SIG-M5 treated with dmso at 0.1 percent for 504 hours (cell line): Measurements from ENCODE around the gene ALKBH2.
A peak's percentile ranks its signal among the peaks of the same experiment; 100 is the strongest.
"Not testable (repeated sequence)": the region's sequence is repeated elsewhere in the genome, so short reads cannot be mapped to it uniquely, and the experiment has no call there.

ENCODE experiments used
- DNase-seq: peaks from one replicate; lab custom pipeline; 2025; ENCODE audit not compliant: unreplicated experiment; lab: John Stamatoyannopoulos, UW

ALKBH2 gene

GRCh38 chr12:109069307-109070271 lies 23.7 kb downstream of the ALKBH2 start:
- DNase-seq: no peak

DNA sequence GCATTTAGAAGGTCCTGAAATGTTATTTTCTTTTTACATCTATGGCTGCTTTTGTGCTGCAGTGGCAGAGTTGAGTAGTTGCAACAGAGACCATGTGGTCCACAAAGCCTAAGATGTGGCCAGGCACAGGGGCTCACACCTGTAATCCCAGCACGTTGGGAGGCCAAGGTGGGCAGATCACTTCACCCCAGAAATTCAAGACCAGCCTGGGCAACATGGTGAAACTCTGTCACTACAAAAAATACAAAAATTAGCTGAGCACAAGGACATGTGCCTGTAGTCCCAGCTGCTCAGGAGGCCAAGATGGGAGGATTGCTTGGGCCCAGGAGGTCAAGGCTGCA lies 27.4 kb downstream of the ALKBH2 start:
- no peak for DNase-seq

DNA sequence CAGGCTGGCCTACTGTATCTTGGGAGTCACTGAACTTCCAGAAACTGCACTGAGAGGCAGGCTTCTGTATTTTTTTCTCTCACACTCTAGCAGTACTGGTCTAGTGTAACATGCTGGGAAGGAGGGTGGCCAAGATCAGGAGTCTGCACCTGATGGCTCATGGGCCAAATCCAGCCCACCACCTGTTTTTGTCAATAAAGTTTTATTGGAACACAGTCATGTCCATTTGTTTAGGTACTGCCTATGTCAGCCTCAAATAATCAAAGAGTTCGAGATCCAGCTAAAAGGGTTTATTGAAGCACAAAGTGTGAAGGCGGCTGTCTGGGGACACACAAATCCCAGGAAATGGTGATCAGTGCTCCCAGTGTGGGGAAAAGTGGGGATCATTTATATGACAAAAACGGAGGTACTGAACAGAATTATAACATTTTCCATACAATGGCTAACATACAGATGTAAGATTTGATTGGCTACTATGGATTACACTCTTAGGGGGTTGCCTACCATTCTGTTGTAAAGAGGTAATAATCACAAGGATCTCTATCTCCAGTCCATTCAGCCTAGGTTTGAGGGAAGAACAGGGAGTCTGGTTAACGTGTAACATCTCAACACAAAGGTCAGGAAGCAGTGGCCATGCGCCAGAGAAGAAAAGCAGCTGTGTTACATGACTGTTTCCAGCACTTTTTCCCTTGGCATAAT lies 28.0 kb downstream of the ALKBH2 start:
- DNase-seq: no peak

- DNase-seq: no peak
These were observed 29.1 kb downstream of the ALKBH2 start for GRCh38 chr12:109064143-109064542.

GRCh38 chr12:109058773-109059172 lies 34.5 kb downstream of the ALKBH2 start:
- DNase-seq: no peak

- DNase-seq: no peak
These were observed 35.9 kb downstream of the ALKBH2 start for GRCh38 chr12:109057376-109057775.

DNA sequence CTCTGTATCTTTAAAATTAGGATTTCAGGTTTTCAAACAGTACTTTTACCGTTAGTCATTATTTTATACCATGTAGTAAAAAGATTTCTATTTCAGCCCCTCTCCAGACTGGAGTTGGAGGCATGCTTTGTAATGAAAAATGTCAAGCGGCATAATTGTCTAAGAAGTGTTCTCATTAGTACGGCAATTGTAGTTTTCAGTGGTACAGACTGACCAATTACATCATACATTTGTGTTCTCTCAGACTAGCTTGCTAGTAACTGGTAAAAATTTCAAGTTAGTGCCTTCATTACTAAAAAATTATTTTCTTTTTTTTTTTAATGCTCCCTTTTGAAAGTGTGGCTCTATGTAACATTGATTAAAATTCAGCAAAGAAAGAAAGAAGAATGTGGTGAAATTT lies 36.4 kb downstream of the ALKBH2 start:
- no peak for DNase-seq

- DNase-seq: no peak
These were observed 38.8 kb downstream of the ALKBH2 start for GRCh38 chr12:109054520-109054919.

DNA sequence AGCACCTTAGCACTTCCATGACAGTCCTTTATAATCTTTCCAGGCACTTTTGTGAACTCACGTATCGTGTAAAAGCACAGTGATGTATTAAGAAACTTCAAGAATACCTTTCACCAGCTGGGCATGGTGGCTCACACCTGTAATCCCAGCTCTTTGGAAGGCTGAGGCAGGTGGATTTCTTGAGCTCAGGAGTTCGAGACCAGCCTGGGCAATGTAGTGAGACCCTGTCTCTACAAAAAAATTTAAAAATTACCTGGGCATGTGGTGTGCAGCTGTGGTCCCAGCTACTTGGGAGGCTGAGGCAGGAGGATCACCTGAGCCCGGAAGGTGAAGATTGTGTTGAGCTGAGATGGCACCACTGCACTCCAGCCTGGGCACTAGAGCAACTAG lies 39.2 kb downstream of the ALKBH2 start:
- DNase-seq: not testable (repeated sequence)

GRCh38 chr12:109053382-109054123 lies 39.7 kb downstream of the ALKBH2 start:
- DNase-seq: peak; percentile 5

DNA sequence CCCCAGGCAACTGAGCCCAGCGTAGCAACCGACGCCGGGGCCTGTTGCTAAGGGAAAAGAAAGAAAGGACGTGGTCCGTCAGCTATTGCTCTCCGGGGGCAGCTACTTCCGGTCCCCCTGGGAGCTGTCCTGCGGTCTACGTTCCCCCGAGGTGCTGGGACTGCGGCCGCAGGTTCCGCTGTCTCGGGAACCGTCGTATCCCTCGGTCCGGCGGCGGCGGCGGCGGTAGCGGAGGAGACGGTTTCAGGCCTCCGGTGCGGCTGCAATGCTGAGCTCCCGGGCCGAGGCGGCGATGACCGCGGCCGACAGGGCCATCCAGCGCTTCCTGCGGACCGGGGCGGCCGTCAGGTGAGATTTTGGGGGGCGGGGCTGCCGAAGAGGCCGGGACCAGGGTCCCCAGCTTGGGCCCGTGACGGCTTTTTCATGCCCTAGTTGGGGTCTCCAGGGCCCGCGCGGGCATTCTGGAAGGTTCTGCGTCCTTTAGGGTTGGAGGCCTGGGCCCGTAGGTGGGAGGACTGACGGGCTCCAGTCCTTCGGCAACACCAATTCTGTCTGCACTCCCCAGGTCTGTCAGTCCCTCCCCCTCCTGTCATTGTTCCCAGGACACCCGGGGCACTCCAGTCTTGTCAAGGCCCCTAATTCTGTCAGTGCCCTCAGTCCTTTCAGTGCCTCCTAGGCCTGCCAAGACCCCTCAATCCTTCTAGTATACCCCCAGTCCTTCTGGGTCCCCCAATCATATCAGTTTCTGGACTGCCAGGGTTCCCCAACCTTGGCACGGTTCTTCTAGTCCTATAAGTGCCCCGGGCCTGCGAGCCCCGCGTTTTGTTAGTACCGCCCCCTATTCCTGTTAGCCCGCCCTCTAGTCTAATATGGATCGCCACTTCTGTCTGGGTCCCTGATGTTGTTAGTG lies 40.6 kb downstream of the ALKBH2 start, which contains the start of gene USP30:
TSS of gene USP30 (plus strand) at position 163 of the 910 bp plus-strand sequence. CDS start at position 266, 103 bp downstream.
- DNase-seq: peak; percentile 87

- DNase-seq: no peak
These were observed 41.2 kb downstream of the ALKBH2 start for GRCh38 chr12:109052097-109052413.

DNA sequence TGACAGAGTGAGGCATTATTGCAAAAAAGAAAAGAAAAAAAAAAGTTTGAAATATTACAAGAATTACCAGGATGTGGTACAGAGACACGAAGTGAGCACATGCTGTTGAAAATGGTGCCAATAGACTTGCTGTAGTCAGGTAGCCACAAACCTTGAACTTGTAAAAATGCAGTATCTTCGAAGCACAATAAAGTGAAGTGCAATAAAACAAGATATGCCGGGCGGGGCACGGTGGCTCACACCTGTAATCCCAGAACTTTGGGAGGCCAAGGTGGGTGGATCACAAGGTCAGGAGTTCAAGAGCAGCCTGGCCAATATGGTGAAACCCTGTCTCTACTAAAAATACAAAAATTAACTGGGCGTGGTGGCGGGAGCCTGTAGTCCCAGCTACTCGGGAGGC lies 43.5 kb downstream of the ALKBH2 start:
- not testable (repeated sequence) for DNase-seq

DNA sequence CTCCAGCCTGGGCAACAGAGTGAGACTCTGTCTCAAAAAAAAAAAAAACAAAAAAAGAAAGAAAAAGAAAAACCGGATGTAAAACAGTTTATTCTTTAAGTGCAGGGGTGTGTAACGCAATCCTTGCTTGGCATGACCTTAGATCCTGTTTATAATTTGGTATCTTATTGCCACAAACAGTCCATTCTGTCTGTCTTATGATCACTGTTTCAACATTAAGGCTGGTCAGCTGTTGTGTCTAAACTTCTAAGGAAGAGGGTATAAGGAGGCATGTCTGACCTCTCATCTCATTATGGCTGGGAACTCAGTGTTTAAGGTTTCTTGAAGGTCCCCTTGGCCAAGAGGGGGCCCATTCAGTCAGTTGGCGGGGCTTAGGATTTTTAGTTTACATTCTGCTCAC lies 44.6 kb downstream of the ALKBH2 start:
- DNase-seq: not testable (repeated sequence)

DNA sequence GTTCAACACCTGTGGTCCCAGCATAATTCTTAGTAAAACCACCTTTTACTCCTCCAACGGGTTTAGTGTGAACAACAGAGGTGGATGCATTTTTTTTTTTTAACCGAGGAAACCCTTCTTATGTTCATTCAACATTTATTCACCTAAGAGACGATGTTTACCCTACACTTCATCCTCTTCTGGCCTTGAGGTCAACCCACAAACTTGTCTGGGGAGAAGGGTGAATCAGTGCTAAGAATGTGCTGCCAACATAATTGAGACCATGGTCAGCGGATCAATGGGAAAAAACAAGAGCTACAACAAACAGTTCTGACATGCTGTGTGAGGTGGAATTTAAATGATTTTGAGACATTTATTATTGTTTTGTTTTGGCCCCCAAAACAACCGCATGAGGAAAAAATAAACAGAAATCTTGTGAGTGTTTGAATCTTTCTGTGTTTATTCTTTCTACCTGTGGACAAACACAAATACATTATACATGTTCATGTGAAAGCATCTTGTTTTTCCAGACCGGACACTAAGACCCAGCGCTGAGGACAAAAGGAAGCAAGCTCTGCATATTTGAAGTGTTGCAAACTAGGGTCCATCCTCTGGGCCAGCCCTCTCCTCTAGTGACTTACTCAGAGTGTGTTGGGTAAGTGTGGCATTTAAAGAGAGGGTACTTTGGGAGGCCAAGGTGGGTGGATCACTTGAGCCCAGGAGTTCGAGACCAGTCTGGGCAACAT lies 46.0 kb downstream of the ALKBH2 start:
- DNase-seq: no peak

GRCh38 chr12:109044241-109044640 lies 49.0 kb downstream of the ALKBH2 start:
- no peak for DNase-seq
